Neural cell (in vitro differentiated cells): ENCODE measurements around the gene RAB27A. TPM values are rescaled to one million over a fixed set of nuclear protein-coding genes. Genes with fewer than 3 reads are reported as not detected.

ENCODE experiments used
- H2AFZ ChIP-seq: fragments of 200-600, 300-800 bp; sonication (generic), shearing (Covaris generic); 2 replicates; pipeline ENCODE4 v1.6.0; 2014; ENCODE audit warnings: low read depth, mild to moderate bottlenecking, antibody characterized with exemption, low read length, moderate library complexity
- H3F3A ChIP-seq: fragments of 200-600 bp; shearing (Covaris generic); 2 replicates; pipeline ENCODE4 v1.6.1; 2016; ENCODE audit warnings: mild to moderate bottlenecking, moderate library complexity, mixed read lengths, antibody characterized with exemption, low read length; ENCODE audit not compliant: insufficient read depth, poor library complexity, severe bottlenecking
- H3K27ac ChIP-seq: fragments of 200-600, 300-800 bp; sonication (generic), shearing (Covaris generic); 2 replicates; pipeline ENCODE4 v1.5.1; 2014; ENCODE audit warnings: mild to moderate bottlenecking, low read length, moderate library complexity
- H3K27me3 ChIP-seq: fragments of 300-800, 200-600 bp; sonication (generic), shearing (Covaris generic); 2 replicates; pipeline ENCODE4 v1.6.0; 2014; ENCODE audit warnings: mild to moderate bottlenecking, low read depth, low read length, moderate library complexity; ENCODE audit not compliant: insufficient read depth
- H3K36me3 ChIP-seq: fragments of 300-800, 200-600 bp; sonication (generic), shearing (Covaris generic); 2 replicates; pipeline ENCODE4 v1.5.1; 2014; ENCODE audit warnings: mild to moderate bottlenecking, antibody characterized with exemption, low read length, moderate library complexity; ENCODE audit not compliant: insufficient read depth
- H3K4me2 ChIP-seq: fragments of 300-800, 200-600 bp; sonication (generic), shearing (Covaris generic); 2 replicates; pipeline ENCODE4 v1.6.0; 2014; ENCODE audit warnings: mild to moderate bottlenecking, low read length
- H3K4me3 ChIP-seq: fragments of 300-800, 200-600 bp; sonication (generic), shearing (Covaris generic); 2 replicates; pipeline ENCODE4 v1.5.1; 2014; ENCODE audit warnings: mild to moderate bottlenecking, low read length, moderate library complexity
- H3K79me2 ChIP-seq: fragments of 200-600 bp; shearing (Covaris generic); replicated peaks from 2 replicates; pipeline ENCODE4 v1.6.0; 2014; ENCODE audit warnings: mild to moderate bottlenecking, low read length, moderate library complexity; ENCODE audit not compliant: insufficient read depth
- H3K9ac ChIP-seq: fragments of 300-800, 200-600 bp; sonication (generic), shearing (Covaris generic); 2 replicates; pipeline ENCODE4 v1.6.1; 2016; ENCODE audit warnings: mild to moderate bottlenecking, low read length, mixed read lengths
- H3K9me2 ChIP-seq: fragments of 200-600 bp; shearing (Covaris generic); 2 replicates; pipeline ENCODE4 v1.6.1; 2016; ENCODE audit warnings: mild to moderate bottlenecking, low read length, mixed read lengths; ENCODE audit not compliant: insufficient read depth
- H3K9me3 ChIP-seq: fragments of 200-600, 300-800 bp; sonication (generic), shearing (Covaris generic); 2 replicates; pipeline ENCODE4 v1.6.1; 2016; ENCODE audit warnings: mild to moderate bottlenecking, mixed run types, low read length, moderate library complexity, mixed read lengths
- H4K20me1 ChIP-seq: fragments of 200-600 bp; shearing (Covaris generic); 2 replicates; pipeline ENCODE4 v1.6.1; 2016; ENCODE audit warnings: mild to moderate bottlenecking, mixed run types; ENCODE audit not compliant: insufficient read depth
- CTCF ChIP-seq: fragments of 450-650 bp; IDR thresholded peaks from 2 replicates; pipeline ENCODE4 v1.5.1; 2014; ENCODE audit warnings: antibody characterized with exemption, mild to moderate bottlenecking, moderate library complexity; ENCODE audit not compliant: poor library complexity, severe bottlenecking
- EP300 ChIP-seq: fragments of 450-650 bp; conservative IDR thresholded peaks from 2 replicates; pipeline ENCODE4 v1.6.1; 2014; ENCODE audit warnings: antibody characterized with exemption, mild to moderate bottlenecking, moderate library complexity; ENCODE audit not compliant: poor library complexity, severe bottlenecking
- EZH2 ChIP-seq: fragments of 200-600, 300-800 bp; shearing (Covaris generic), sonication (generic); IDR thresholded peaks from 2 replicates; pipeline ENCODE4 v1.6.1; 2014; ENCODE audit warnings: antibody characterized with exemption, low read length, borderline replicate concordance, mild to moderate bottlenecking; ENCODE audit not compliant: insufficient read depth, poor library complexity, severe bottlenecking
- MXI1 ChIP-seq: fragments of 450-650 bp; conservative IDR thresholded peaks from 2 replicates; pipeline ENCODE4 v1.6.1; 2014; ENCODE audit warnings: antibody characterized with exemption, mild to moderate bottlenecking; ENCODE audit not compliant: poor library complexity, severe bottlenecking
- POLR2AphosphoS5 ChIP-seq: IDR thresholded peaks from 2 replicates; pipeline ENCODE4 v1.6.1; 2012
- RAD21 ChIP-seq: fragments of 450-650 bp; conservative IDR thresholded peaks from 2 replicates; pipeline ENCODE4 v1.6.1; 2014; ENCODE audit warnings: antibody characterized with exemption, mild to moderate bottlenecking, moderate library complexity
- REST ChIP-seq: IDR thresholded peaks from 2 replicates; pipeline ENCODE4 v1.6.1; 2012; ENCODE audit warnings: borderline replicate concordance
- SMC3 ChIP-seq: fragments of 450-650 bp; conservative IDR thresholded peaks from 2 replicates; pipeline ENCODE4 v1.6.1; 2014; ENCODE audit warnings: antibody characterized with exemption, mild to moderate bottlenecking, moderate library complexity; ENCODE audit not compliant: poor library complexity
- TAF1 ChIP-seq: IDR thresholded peaks from 2 replicates; pipeline ENCODE4 v1.6.1; 2012; ENCODE audit warnings: low read depth
- polyA plus RNA-seq: library from polyadenylated mRNA; depleted of rRNA; stranded (reverse); fragments of >200 nt; gene quantifications from 2 replicates; pipeline ENCODE4 v1.2.3, GENCODE V29; 2014

RAB27A gene
- polyA plus RNA-seq, 1 donor from 2014 or later = 3.7 TPM

- H3K79me2 ChIP-seq = peaks cover 18% of the 10 kb centered on the region
- peaks cover 3% of the 10 kb centered on the region for H3K36me3 ChIP-seq
- no peak overlapping the region for H3K27ac ChIP-seq
- TF ChIP-seq EZH2 = no peak
- H2AFZ ChIP-seq = no peak overlapping the region
- no peaks in the 10 kb centered on the region for H3K27me3 ChIP-seq
- H3F3A ChIP-seq = no peaks in the 10 kb centered on the region
- no peak overlapping the region for H3K4me3 ChIP-seq
- H4K20me1 ChIP-seq = no peaks in the 10 kb centered on the region
- H3K9ac ChIP-seq = no peak overlapping the region
- H3K4me2 ChIP-seq = no peak overlapping the region
- no peaks in the 10 kb centered on the region for H3K9me3 ChIP-seq
- H3K9me2 ChIP-seq = no peaks in the 10 kb centered on the region
These were observed 105.9 kb downstream of the RAB27A start for GRCh38 chr15:55183679-55184078.

GRCh38 chr15:55179141-55179540 is 110.5 kb downstream of the RAB27A start:
- Histone ChIP-seq H4K20me1 (no peaks in the 10 kb centered on the region), H3F3A (no peaks in the 10 kb centered on the region), H3K4me2 (no peak overlapping the region), H3K9me3 (no peaks in the 10 kb centered on the region), H3K9ac (no peak overlapping the region), H3K79me2 (no peaks in the 10 kb centered on the region), H3K9me2 (no peaks in the 10 kb centered on the region), H3K4me3 (no peak overlapping the region), H3K36me3 (peaks cover 3% of the 10 kb centered on the region), H3K27me3 (no peaks in the 10 kb centered on the region), H2AFZ (no peak overlapping the region), H3K27ac (no peak overlapping the region)
- no peak for TF ChIP-seq CTCF
- TF ChIP-seq POLR2AphosphoS5 = no peak
- no peak for TF ChIP-seq EP300
- TF ChIP-seq MXI1 = no peak
- TF ChIP-seq EZH2 = no peak
- no peak for TF ChIP-seq REST
- no peak for TF ChIP-seq TAF1
- TF ChIP-seq RAD21 = no peak
- no peak for TF ChIP-seq SMC3

- Histone ChIP-seq H3K36me3 (no peaks in the 10 kb centered on the region), H2AFZ (no peak overlapping the region)
These were observed 119.3 kb downstream of the RAB27A start for GRCh38 chr15:55170361-55170760.

More at GRCh38 chr15:55170361-55170760, 119.3 kb downstream of the RAB27A start:
- Histone ChIP-seq H3K27ac (no peak overlapping the region), H3K4me3 (no peak overlapping the region), H3K4me2 (no peak overlapping the region), H4K20me1 (no peaks in the 10 kb centered on the region), H3K27me3 (no peaks in the 10 kb centered on the region), H3K9me2 (no peaks in the 10 kb centered on the region), H3K9me3 (no peaks in the 10 kb centered on the region), H3K79me2 (no peaks in the 10 kb centered on the region), H3F3A (no peaks in the 10 kb centered on the region), H3K9ac (no peak overlapping the region)
- TF ChIP-seq SMC3 = no peak
- no peak for TF ChIP-seq TAF1
